GM21360 (cell line): ENCODE data around the gene ST3GAL2.
"Not testable (repeated sequence)": the region's sequence is repeated elsewhere in the genome, so short reads cannot be mapped to it uniquely, and the experiment has no call there.

Source experiments
- ATAC-seq: cut with Tn5 transposase; IDR thresholded peaks from one replicate; pipeline ENCODE4 v1.9.1; 2021; ENCODE audit warnings: mild to moderate bottlenecking, moderate library complexity; ENCODE audit not compliant: unreplicated experiment

The ST3GAL2 gene

DNA sequence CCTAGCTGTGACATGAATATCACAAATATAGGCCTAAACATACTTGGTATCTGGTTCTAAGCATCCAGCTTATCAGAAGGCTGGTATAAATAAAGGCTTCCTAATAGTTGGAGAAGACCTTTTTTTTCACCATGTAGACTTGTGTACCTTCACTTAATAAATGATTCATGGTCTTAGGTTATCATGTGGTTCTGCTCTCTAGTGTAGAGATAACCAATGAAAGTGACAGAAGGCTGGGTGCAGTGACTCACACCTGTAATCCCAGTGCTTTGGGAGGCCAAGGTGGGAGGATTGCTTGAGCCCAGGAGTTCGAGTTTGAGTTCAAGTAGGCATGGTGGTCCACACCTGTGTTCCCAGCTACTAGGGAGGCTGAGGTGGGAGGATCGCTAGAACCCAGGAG, 89.1 kb downstream of the ST3GAL2 start:
- ATAC-seq = no peak

DNA sequence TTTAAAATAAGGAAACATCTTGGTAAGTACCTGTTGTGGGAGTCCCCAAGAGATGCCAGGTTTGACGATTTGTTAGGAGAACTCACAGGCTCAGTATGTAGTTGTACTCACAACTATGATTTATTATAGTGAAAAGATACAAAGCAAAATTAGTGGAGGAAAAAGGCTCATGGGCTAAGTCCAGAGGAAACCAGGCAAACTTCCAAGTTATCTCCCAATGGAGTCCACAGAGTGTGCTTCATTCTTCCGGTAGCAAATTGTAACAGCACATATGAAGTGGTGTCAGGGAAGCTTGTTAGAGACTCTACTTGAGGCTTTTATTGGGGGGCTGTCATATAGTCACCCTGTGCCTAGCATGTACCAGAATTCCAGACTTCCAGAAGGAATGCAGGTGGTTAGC, 89.9 kb downstream of the ST3GAL2 start:
- ATAC-seq = no peak

DNA sequence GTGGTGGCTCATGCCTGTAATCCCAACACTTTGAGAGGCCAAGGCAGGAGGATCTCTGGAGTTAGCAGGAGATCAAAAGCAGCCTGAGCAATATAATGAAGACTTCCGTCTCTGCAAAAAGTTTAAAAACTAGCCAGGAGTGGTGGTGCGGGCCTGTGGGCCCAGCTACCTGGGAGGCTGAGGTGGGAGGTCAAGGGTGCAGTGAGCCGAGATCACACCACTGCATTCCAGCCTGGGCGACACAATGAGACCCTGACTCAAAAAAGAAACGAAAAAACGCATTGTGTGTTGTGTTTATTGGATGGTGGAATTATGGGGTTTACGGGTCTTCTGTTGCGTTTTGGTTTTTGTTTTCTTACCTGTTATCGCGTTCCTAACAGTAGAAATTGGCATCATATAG, 93.1 kb downstream of the ST3GAL2 start:
- no peak for ATAC-seq

DNA sequence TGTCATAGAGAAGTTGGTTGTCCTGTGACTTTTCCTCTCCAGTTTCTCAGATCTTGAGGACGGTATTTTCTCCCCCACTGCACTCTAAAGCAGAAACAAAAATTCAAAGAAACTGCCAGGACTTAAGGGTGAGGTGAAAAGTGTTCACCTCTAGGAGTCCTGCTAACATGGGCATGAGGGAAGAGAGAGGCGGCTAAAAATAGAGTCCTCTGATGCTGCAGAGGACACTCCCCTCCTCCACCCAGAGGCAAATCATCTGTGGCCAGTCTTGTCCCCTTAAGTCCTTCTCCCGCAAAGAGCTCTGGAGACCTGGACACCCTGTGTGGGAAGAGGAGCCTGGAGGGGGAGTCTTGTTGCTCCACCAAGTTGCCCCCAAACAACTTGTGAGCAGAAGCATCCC, 96.9 kb downstream of the ST3GAL2 start:
- ATAC-seq = no peak

DNA sequence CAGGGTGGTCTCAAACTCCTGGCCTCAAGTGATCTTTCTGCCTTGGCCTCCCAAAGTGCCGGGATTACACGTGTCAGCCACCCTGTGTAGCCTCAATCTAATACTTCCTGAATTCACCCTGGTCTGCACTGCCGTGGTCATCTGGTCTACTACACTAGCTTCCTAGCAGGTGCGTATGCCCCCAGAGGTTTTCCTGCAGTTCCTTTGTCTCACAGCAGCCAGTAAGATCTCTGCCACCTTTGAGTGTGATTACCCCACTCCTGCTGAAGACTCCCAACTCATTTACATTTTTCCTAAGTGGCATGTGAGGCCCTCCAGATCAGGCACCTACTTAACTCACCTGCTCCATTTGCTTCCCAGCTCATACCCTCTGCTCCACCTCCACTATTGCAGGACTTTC, 97.3 kb downstream of the ST3GAL2 start:
- ATAC-seq = no peak

DNA sequence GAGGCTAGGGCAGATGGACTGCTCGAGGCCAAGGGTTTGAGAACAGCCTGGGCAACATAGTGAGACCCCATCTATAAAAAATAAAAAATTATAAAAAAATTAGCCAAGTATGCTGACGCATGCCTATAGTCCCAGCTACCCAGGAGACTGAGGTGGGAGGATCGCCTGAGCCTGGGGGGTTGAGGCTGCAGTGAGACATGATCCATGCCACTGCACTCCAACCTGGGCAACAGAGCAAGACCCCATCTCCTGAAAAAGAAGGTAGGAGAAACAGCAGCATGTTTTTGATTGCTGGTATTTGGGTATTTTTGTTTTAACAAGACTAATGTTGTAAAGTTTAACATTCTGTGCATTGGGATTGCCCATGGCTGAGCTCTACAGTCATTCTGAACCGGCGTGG, 101.1 kb downstream of the ST3GAL2 start:
- ATAC-seq = no peak

DNA sequence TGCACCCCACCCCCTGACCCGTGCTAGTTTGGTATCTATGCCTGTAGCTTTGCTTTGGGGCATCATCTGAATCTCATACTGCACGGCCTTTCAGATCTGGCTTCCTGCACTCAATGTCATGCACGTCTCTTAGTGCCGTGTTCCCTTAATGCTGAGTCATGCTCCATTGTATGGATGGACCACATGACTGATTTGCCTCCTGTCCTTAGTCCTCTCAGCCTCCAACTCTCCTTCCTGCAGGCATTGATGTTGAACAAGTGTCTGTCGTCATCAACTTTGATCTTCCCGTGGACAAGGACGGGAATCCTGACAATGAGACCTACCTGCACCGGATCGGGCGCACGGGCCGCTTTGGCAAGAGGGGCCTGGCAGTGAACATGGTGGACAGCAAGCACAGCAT, 106.2 kb downstream of the ST3GAL2 start:
- not testable (repeated sequence) for ATAC-seq

DNA sequence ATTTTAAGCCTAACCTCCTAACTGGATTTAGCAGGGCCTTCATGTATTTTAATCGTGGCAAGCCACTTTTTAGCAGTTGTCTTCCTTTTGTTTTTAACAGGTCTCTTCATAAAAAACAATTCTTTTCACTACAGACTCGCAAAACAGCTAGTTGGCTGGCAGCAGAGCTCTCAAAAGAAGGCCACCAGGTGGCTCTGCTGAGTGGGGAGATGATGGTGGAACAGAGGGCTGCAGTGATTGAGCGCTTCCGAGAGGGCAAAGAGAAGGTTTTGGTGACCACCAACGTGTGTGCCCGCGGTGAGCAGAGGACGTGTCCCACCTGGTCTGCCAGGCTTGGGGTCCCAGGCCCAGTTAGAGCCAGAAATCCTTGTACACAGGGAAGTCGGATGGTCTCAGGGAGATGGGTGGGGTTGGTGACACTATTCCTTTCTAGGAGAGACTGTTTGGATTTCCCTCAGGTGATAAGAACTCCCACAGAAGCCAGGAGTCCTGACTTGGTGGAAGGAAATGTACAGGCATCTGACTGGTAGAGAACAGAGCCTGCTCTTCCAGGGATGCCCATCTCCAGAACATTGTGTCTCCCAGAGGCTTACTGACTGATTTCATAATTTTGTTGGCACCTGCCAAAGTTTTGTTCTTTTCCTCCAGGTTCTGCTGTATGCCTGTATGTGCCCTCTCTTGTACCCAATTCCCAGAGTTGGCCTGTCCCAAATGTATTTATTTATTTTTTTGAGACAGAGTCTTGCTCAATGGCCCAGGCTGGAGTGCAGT, 107.1 kb downstream of the ST3GAL2 start:
- ATAC-seq = no peak

DNA sequence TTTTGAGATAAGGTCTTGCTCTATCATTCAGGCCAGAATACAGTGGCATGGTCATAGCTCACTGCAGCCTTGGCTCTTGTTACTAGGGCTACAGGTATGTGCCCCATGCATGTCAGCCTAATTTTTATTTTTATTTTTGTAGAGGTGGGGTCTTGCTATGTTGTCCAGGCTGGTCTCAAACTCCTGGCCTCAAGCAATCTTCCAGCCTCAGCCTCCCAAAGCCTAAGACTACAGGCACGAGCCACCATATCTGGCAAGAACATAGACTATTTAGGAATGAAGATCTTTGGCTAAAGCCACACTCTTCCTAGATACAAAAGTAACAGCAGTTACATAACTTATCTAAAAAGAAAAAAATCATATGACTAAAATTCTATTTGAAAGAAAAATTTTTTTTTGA, 107.8 kb downstream of the ST3GAL2 start:
- no peak for ATAC-seq
